ENCODE measurements around the gene KATNB1.
A peak's percentile ranks its signal among the peaks of the same experiment; 100 is the strongest.
"Not testable (repeated sequence)": the region's sequence is repeated elsewhere in the genome, so short reads cannot be mapped to it uniquely, and the experiment has no call there.

KATNB1 gene

DNA sequence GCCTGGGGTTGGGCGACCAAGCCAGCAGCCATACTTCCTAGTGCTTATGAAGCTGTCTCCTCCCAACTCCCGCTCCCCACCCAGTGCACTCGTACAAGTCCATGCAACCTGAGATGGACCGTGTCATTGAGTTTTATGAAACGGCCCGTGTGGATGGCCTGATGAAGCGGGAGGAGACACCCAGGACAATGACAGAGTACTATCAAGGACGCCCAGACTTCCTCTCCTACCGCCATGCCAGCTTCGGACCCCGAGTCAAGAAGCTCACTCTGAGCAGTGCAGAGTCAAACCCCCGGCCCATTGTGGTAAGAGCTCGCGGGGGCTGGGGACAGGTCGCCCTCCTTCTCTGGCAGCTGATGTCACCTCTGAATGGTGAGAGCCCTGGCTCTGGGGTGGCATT lies 11.0 kb upstream of the KATNB1 start:
- FAIRE-seq, result no peak

GRCh38 chr16:57725151-57725550 lies 10.4 kb upstream of the KATNB1 start:
- FAIRE-seq, result peak; percentile 75
- no peak for DNase-seq (ENCODE audit: insufficient read length, low spot score)

More for the DNA sequence above, 11.0 kb upstream of the KATNB1 start:
- no peak for DNase-seq (ENCODE audit: insufficient read length, low spot score)

DNA sequence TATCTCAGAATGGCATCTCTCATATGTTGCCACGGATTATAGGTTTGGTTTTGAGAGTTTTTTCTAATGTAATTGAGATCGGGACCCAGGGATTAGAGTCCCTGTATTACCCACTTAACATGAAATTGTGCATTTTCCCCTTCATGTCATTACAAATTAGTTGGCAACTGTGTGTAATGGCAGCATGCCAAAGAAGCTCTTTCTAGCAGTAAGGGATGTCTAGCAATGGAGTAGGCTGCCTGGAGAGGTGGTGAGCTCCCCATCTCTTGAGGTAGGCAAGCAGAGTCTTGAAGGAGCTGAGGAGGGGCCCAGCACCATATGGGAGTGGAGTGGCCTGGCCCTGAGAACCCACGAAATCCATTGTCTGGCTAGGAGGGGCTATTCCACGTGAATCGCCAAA lies 10.0 kb upstream of the KATNB1 start:
- DNase-seq (ENCODE audit: insufficient read length, low spot score), result no peak
- FAIRE-seq, result no peak

DNA sequence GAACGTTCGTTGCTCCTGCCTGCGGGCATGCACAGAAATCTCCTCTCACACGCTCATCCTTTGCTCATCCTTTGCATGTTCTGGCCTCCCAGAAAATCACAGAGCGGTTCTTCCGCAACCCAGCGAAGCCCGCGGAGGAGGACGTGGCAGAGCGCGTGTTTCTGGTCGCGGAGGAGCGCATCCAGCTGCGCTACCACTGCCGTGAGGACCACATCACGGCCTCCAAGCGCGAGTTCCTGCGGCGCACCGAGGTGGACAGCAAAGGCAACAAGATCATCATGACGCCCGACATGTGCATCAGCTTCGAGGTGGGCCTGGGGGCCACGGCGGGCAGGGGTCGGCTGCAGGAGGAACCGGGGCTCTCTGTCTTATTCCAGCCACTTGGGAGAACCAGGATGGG lies 9.6 kb upstream of the KATNB1 start:
- FAIRE-seq (peak; percentile 16), DNase-seq (ENCODE audit: insufficient read length, low spot score) (no peak)

DNA sequence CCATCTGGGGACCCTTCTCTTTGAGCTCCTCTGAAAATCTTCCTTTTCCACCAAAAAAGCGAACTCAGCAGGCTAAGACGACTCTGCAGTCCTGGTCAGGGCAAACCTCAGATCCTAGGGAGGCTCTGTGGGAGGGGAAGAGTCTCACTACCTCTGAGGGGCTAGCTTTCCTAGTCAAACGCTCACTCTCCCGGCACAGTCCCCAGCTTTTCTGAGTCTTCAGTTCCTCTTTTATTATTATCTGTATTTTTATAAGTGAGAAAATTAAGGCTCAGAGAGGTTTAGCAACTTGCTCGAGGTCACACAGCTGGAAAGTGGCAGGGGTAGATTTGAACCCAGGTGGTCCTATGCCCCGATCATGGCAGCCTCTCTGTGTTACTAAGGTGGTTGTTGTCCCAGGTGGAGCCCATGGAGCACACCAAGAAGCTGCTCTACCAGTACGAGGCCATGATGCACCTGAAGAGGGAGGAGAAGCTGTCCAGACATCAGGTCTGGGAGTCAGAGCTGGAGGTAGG lies 9.1 kb upstream of the KATNB1 start:
- no peak for FAIRE-seq
- DNase-seq (ENCODE audit: insufficient read length, low spot score), result no peak

DNA sequence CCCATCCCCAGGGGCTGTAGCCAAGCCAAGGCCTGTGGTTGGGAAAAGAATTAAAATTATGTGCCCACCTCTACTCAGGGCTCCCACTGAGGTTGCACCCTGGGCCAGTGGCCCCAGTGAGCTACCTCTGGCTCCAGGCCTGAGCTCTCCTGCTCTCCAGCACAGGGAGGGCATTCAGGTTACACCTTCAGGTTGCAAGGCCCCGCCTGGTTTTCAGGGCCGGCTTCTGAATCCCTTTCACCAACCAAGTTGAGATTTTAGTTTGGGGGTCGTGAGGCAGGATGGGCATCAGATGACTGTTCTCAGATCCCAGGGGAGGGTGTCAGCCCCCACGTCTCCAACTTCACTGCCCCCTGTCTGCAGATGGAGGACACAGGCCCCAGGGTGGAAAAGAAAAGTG lies 8.0 kb upstream of the KATNB1 start:
- DNase-seq (ENCODE audit: insufficient read length, low spot score), result no peak
- FAIRE-seq, result no peak

DNA sequence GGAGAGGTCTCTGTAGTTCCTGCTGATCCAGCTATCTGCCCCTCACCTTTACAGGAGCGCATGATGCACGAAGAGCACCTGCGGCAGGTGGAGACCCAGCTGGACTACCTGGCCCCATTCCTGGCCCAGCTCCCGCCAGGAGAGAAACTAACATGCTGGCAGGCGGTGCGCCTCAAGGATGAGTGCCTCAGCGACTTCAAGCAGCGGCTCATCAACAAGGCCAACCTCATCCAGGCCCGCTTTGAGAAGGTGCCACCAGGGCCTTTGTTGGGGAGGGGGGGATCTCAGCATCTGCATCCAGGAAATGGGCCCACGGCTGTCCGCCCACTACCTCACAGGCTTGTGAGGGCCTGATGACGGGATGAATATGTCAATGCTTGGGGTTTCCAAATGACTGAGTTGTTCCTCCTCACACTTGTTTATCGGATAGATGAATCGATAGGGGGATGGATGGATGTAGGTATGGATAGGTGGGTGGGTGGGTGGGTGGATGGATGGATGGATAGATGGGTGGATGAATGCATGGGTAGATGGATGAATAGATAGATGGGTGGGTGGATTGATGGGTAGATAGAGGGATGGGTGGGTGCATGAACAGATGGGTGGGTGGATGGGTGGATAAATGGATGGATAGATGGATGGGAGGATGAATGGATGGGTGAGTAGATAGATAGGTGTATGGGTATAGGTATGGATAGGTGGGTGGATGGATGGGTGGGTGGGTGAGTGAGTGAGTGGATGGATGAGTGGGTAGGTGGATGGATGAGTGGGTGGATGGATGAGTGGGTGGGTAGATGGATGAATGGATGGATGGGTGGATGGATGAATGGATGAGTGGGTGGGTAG lies 7.0 kb upstream of the KATNB1 start:
- DNase-seq (ENCODE audit: insufficient read length, low spot score) (no peak), FAIRE-seq (no peak)

- FAIRE-seq (no peak), DNase-seq (ENCODE audit: insufficient read length, low spot score) (no peak)
Measured at GRCh38 chr16:57729182-57729484, 6.4 kb upstream of the KATNB1 start.

DNA sequence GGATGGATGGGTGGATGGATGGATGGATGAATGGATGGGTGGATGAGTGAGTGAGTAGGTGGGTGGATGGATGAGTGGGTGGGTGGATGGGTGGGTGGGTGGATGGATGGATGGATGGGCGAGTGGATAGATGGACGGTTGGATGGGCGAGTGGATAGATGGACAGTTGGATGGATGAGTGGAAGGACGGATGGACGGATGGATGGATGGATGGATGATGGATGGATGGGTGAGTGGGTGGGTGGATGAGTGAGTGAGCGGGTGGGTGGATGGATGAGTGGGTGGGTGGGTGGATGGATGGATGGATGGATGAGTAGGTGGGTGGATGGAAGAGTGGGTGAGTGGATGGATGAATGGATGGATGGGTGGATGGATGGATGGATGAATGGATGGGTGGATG lies 5.7 kb upstream of the KATNB1 start:
- DNase-seq (ENCODE audit: insufficient read length, low spot score), result not testable (repeated sequence)
- FAIRE-seq, result peak; percentile 98

- DNase-seq (ENCODE audit: insufficient read length, low spot score) (no peak), FAIRE-seq (peak; percentile 28)
Measured at GRCh38 chr16:57730771-57731730, 4.5 kb upstream of the KATNB1 start.

DNA sequence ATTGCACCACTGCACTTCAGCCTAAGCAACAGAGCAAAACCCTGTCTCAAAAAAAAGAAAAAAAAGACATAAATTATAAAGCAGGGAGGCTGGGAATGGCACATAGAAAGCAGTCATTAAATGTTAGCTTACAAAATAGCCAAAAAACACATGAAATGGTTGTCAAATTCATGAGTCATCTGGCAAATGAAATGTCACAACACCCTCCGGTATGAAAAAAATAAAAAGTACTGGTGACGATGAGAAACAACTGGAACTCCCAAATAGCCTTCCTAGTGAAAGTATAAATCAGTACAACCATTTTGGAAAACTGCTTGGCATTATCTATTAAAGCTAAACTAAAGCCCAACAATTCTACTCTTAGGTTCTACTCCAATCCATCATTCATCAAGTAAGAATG lies 3.5 kb upstream of the KATNB1 start:
- DNase-seq (ENCODE audit: insufficient read length, low spot score), result no peak
- FAIRE-seq, result peak; percentile 51

DNA sequence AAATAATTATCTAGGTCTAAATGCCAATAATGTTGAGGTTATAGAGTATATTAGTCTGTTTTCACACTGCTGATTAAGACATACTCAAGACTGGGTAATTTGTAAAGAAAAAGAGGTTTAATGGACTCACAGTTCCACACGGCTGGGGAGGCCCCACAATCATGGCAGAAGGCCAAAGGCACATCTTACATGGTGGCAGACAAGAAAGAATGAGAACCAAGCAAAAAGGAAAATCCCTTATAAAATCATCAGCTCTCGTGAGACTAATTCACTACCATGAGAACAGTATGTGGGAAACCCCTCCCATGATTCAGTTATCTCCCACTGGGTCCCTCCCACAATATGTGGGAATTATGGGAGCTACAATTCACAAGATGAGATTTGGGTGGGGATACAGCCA lies 2.9 kb upstream of the KATNB1 start:
- DNase-seq (ENCODE audit: insufficient read length, low spot score), result no peak
- FAIRE-seq, result no peak

GRCh38 chr16:57734308-57734924 lies 1.2 kb upstream of the KATNB1 start:
- DNase-seq (ENCODE audit: insufficient read length, low spot score), result no peak
- FAIRE-seq, result no peak

DNA sequence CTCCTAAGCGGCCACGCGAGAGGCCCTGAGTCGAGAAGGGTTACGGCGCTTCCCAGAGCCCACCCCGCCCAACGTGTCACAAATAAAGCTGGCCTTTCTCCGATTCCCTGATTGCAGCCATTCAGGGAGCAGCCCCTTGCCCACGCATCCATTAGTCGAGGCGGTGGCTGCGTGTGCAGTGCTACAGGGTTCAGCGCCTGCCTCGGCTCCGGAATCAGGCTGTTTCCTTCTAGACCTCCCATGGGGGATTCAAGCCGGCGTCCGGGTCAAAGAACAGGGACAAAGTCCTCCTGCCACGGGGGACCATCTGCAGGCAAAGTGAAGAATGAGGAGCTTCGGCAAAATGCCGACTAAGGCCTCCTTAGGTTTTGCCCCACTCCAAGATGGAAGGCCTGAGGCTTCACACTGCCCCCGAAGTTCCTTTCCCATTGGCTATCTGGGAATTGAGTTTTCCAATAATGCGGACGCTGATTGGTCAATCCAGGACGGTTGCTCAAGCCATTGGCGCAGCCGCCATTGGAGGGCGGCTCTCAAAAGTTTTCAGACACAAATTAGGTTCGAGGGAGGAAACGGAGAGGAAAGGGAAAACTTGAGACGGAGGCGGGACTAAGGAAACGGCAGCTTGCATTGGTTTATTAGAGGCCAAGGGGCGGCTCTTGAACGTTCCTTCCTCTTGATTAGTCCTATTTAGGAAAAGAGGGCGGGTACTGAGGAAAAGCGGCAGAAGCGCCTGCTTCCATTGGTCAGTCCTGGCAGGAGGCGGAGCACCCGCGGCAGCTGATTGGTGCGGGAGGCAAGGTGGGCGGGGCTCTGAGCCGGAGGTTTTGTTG lies 430 bp upstream of the KATNB1 start:
- peak; percentile 98 for FAIRE-seq
- peak; percentile 99 for DNase-seq (ENCODE audit: insufficient read length, low spot score)

- FAIRE-seq, result peak; percentile 57
- DNase-seq (ENCODE audit: insufficient read length, low spot score), result peak; percentile 42
Measured at GRCh38 chr16:57736419-57737351, 1.1 kb downstream of the KATNB1 start.

DNA sequence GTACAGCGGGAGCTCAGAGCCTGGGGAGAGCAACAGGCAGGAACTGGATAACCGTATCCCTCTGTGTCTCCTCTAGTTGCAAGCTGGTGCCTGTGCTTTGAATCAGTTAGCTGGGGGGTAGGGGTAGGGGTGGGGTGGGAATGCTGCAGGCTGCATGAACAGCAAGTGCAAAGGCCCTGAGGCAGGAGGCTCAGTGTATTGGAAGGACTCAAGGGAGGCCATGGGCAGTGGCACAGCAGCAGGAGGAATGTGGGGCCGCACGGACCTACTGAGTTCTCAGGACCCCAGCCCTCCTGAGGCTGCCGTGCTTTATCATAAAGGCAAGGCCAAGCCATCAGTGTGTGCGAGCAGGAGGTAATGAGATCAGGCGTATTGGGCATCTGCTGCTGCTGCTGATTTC lies 3.3 kb downstream of the KATNB1 start:
- FAIRE-seq (no peak), DNase-seq (ENCODE audit: insufficient read length, low spot score) (no peak)

- DNase-seq (ENCODE audit: insufficient read length, low spot score) (no peak), FAIRE-seq (no peak)
Measured at GRCh38 chr16:57739756-57740422, 4.3 kb downstream of the KATNB1 start.

DNA sequence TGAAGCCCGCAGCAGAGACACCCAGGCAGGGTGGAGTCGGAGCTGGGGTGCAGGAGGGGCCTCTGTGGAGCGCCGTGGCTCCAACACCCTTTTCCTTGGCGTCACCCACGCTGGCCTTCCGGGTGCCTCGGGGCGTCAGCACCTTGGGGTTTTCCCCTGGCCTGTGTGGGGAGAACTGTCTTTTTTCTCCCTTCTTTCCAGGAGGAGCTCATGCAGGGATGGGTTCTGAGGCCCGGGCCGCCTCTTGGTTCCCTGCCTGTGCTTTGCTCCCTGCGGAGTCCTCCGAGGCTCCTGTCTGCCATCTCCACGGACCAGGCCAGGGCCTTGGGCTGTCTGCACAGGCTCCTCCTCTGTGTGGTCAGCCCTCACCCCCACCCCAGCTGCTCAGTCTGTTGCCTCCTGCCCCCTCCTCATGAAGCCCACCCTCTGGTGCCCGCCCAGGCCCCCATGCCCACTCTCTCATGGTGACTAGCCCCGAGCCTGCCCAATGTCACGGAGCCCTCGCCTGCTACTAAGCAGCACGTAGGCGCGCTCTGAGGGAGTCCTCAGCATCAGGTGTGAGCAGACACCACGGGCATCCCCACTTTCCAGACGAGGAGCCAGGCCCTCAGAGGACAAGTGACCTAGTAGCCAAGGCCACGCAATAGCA lies 5.0 kb downstream of the KATNB1 start:
- no peak for FAIRE-seq
- no peak for DNase-seq (ENCODE audit: insufficient read length, low spot score)

Data from HTR-8/SVneo (cell line).